Measurements from ENCODE around the gene TAOK3.
"Not testable (repeated sequence)": the region's sequence is repeated elsewhere in the genome, so short reads cannot be mapped to it uniquely, and the experiment has no call there.

The TAOK3 gene

GRCh38 chr12:118188690-118189371, 183.9 kb downstream of the TAOK3 start:
- no peak for DNase-seq

- no peak for DNase-seq
Observed at GRCh38 chr12:118187751-118188435, 184.8 kb downstream of the TAOK3 start.

GRCh38 chr12:118185602-118186397, 186.9 kb downstream of the TAOK3 start:
- no peak for DNase-seq

- DNase-seq = no peak
Observed at GRCh38 chr12:118183711-118184110, 189.0 kb downstream of the TAOK3 start.

- DNase-seq = no peak
Observed at GRCh38 chr12:118183155-118183554, 189.6 kb downstream of the TAOK3 start.

GRCh38 chr12:118175823-118176447, 196.8 kb downstream of the TAOK3 start:
- no peak for DNase-seq

- no peak for DNase-seq
Observed at GRCh38 chr12:118166946-118167345, 205.8 kb downstream of the TAOK3 start.

GRCh38 chr12:118164798-118165486, 207.8 kb downstream of the TAOK3 start:
- DNase-seq = no peak

GRCh38 chr12:118160536-118160935, 212.2 kb downstream of the TAOK3 start:
- DNase-seq = no peak

- DNase-seq = no peak
Observed at GRCh38 chr12:118151755-118152154, 221.0 kb downstream of the TAOK3 start.

GRCh38 chr12:118150625-118151024, 222.1 kb downstream of the TAOK3 start:
- no peak for DNase-seq

GRCh38 chr12:118148287-118148686, 224.4 kb downstream of the TAOK3 start:
- DNase-seq = no peak

GRCh38 chr12:118145798-118146156, 226.9 kb downstream of the TAOK3 start:
- no peak for DNase-seq

- no peak for DNase-seq
Observed at GRCh38 chr12:118145113-118145797, 227.5 kb downstream of the TAOK3 start.

- DNase-seq = no peak
Observed at GRCh38 chr12:118144499-118144898, 228.2 kb downstream of the TAOK3 start.

GRCh38 chr12:118140825-118141224, 231.9 kb downstream of the TAOK3 start:
- no peak for DNase-seq

GRCh38 chr12:118137148-118137678, 235.5 kb downstream of the TAOK3 start:
- DNase-seq = no peak

- no peak for DNase-seq
Observed at GRCh38 chr12:118136559-118137003, 236.1 kb downstream of the TAOK3 start.

GRCh38 chr12:118135788-118136558, 236.7 kb downstream of the TAOK3 start, which contains the start of gene PEBP1:
TSS of gene PEBP1 (plus strand) at chr12:118136124. CDS start at chr12:118136210, 86 bp downstream.
- peak; percentile 72 for DNase-seq

- not testable (repeated sequence) for DNase-seq
Observed at GRCh38 chr12:118129436-118129835, 243.3 kb downstream of the TAOK3 start.

- DNase-seq = no peak
Observed at GRCh38 chr12:118127867-118128266, 244.8 kb downstream of the TAOK3 start.
